ENCODE data around the gene RINL. TPM values are rescaled to one million over a fixed set of nuclear protein-coding genes. Genes with fewer than 3 reads are reported as not detected.

Gene RINL
- total RNA-seq, 1 donor from 2014 or later = 21.6 TPM

DNA sequence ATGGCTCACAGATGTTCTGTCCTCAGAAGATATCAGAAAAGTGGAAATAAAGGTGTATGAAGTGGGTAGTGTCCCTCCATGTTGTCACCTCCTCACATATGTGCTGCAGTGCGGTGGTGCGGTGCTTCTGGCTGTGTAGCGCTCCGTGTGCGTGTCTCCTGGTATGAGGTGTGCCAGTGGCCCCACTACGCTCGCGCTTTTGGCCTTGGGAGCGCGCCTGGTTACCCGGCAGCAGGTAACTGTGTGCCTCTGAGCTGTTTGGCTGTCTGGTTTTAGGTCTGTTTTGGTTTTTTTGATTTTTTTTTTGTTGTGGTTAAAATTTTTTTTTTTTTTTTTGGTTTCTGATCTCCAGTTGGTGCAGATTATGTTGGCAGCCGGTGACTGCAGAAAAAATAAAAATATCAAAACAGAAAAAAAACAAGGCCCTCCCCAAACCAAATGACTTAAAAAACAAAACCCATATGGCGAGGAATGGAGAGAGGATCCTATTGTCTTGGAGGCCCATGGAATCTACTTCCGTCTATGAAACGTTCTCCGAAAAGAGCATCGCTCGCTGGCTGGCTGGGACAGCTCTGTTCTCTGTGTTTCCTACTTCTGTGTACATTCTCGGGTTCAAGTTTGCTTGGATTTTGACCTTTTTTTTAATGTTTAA lies 36.2 kb downstream of the RINL start:
- TF ChIP-seq, protein P1, sequence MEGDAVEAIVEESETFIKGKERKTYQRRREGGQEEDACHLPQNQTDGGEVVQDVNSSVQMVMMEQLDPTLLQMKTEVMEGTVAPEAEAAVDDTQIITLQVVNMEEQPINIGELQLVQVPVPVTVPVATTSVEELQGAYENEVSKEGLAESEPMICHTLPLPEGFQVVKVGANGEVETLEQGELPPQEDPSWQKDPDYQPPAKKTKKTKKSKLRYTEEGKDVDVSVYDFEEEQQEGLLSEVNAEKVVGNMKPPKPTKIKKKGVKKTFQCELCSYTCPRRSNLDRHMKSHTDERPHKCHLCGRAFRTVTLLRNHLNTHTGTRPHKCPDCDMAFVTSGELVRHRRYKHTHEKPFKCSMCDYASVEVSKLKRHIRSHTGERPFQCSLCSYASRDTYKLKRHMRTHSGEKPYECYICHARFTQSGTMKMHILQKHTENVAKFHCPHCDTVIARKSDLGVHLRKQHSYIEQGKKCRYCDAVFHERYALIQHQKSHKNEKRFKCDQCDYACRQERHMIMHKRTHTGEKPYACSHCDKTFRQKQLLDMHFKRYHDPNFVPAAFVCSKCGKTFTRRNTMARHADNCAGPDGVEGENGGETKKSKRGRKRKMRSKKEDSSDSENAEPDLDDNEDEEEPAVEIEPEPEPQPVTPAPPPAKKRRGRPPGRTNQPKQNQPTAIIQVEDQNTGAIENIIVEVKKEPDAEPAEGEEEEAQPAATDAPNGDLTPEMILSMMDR (IDR thresholded peaks at IDR 0.05; ENCODE audit: insufficient read depth, low read length, poor library complexity, severe bottlenecking) = no peak
- no peak for DNase-seq (ENCODE audit: low read depth)
- Histone ChIP-seq H3K4me3 (ENCODE audit: low read depth, low read length) (no peak overlapping the region), H3K36me3 (ENCODE audit: control insufficient read depth, insufficient read depth, low read length) (peaks cover 6% of the 10 kb centered on the region), H3K27me3 (ENCODE audit: control insufficient read depth, insufficient read depth, low read length) (no peaks in the 10 kb centered on the region)

DNA sequence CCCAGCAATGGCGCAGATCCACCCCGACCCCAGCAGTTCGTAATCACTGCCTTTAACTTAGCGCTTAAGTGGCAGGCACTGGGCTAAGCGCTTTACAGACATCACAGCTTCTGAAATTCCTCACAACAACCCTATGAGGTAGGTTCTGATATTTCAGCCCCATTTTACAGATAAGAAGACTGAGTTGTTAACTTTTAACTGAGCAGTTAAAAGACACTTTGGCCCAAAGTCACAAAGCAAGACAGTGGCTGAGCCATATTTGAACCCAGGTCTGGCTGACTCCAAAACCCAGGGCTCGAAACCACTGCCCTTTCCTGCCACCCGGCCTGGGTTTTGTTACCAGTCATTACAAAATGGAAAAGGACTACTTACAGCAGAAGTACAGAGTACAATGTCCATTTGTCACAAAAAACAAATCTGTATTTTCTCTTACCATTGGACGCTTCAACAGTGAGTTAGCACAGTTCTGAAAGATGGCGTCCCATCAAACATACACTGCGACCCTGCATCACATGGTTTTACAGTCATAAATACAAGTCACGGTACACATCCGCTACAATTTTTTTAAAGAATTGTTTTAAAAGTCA lies 36.8 kb downstream of the RINL start:
- peaks cover 8% of the 10 kb centered on the region for H3K36me3 ChIP-seq (ENCODE audit: control insufficient read depth, insufficient read depth, low read length)
- TF ChIP-seq, protein P1 (IDR thresholded peaks at IDR 0.05; ENCODE audit: insufficient read depth, low read length, poor library complexity, severe bottlenecking) = no peak
- H3K27me3 ChIP-seq (ENCODE audit: control insufficient read depth, insufficient read depth, low read length) = no peaks in the 10 kb centered on the region
- DNase-seq (ENCODE audit: low read depth) = no peak
- H3K4me3 ChIP-seq (ENCODE audit: low read depth, low read length) = no peak overlapping the region

DNA sequence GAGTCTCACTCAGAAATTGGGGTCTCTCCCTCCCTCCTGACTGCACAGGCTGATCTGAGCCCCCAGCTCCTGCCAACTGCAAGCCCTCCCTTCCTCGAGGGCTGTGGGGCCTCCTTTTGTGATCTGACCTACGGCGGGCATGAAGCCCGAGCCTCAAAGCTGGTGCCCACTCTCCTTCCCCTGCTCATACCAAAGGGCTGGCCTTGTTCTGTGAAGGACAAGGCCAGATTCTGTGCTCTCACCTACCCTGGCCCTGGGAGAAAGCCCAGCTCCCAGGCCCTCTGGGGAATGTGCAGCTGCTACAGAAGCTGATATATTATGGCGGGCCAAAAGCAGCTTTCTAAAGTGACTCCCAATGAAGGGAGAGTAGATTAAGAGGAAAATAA lies 37.5 kb downstream of the RINL start:
- Histone ChIP-seq H3K4me3 (ENCODE audit: low read depth, low read length) (no peak overlapping the region), H3K36me3 (ENCODE audit: control insufficient read depth, insufficient read depth, low read length) (peaks cover 9% of the 10 kb centered on the region), H3K27me3 (ENCODE audit: control insufficient read depth, insufficient read depth, low read length) (no peaks in the 10 kb centered on the region)
- no peak for DNase-seq (ENCODE audit: low read depth)
- TF ChIP-seq, protein P1 (IDR thresholded peaks at IDR 0.05; ENCODE audit: insufficient read depth, low read length, poor library complexity, severe bottlenecking) = no peak

DNA sequence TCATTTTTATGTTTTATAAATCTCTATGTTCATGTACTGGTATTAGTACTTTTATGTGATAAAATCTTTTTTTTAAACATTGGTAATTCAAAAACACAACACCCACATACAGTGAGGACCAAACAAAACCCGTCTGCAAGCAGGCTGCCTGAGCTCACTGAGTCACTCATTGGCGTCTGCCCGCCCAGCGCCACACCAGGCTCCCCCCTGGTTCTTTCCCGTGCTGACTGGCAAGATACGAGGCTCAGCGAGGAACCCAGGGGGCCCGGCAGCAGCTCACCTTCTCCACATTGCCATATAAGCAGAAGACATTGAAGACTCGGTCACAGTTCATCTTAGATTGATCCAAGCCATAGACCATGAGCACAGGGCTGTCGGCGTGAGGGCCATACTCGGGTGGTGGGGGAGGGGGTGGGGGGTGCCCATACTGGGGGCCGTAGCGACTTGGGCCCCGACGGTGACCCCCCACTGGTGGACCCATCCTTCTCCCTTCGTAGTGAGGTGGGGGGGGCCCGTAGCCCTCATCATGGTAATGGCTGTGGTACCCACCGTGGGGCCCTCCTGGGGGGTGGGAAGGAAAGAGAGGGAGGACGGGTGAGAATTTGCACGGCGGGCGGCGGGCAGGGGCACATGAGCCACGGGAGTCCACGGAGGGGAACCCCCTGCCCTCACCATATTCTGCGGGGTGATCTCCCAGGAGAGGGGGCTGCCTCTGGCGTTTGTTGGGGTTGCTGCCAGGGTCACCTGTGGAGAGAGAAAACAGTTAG lies 38.1 kb downstream of the RINL start:
- DNase-seq (ENCODE audit: low read depth) = no peak
- TF ChIP-seq, protein P1 (IDR thresholded peaks at IDR 0.05; ENCODE audit: insufficient read depth, low read length, poor library complexity, severe bottlenecking) = no peak
- Histone ChIP-seq H3K36me3 (ENCODE audit: control insufficient read depth, insufficient read depth, low read length) (peaks cover 9% of the 10 kb centered on the region), H3K4me3 (ENCODE audit: low read depth, low read length) (no peak overlapping the region), H3K27me3 (ENCODE audit: control insufficient read depth, insufficient read depth, low read length) (no peaks in the 10 kb centered on the region)

DNA sequence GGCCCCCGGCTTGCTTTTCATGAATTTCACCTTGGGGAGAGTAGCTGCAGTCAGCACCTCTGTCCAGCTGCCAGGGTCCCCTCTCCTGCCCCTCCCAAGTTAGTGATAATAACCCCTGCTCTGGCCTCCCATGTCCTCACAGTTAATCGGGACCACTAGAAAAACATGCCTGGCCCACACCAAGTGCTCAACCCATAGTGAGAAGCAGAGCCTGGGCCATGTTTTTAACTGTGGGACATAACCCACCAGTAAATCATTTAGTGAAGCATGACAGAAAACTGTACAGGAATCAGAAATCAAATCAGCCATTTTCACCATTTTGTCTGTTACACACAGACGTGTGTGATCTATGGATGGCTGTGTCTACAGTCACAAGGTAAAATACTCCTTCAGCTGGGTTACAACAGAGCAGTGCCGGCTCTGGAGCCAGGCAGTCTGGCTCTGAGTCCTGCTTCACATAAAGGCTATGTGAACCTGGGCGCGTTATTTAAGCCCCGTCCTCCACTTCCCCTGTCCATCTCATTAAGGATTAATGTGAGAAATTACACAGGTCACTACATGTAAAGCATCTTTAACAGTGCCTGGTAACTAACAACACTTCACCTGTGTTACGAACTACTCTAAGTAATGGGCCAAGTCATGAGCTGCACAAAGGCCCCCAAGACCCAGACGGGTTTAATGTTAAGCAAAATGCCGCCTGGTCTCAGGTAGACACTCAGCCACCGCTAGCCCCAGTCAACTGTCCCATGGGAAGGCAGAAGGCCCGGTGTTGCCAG lies 38.9 kb downstream of the RINL start:
- Histone ChIP-seq H3K36me3 (ENCODE audit: control insufficient read depth, insufficient read depth, low read length) (peaks cover 8% of the 10 kb centered on the region), H3K4me3 (ENCODE audit: low read depth, low read length) (no peak overlapping the region), H3K27me3 (ENCODE audit: control insufficient read depth, insufficient read depth, low read length) (no peaks in the 10 kb centered on the region)
- TF ChIP-seq, protein P1 (IDR thresholded peaks at IDR 0.05; ENCODE audit: insufficient read depth, low read length, poor library complexity, severe bottlenecking) = no peak
- DNase-seq (ENCODE audit: low read depth) = no peak
